GM12801 (cell line): ENCODE data around the gene PITRM1.

Experiments
- CTCF ChIP-seq: IDR thresholded peaks from one replicate; pipeline ENCODE4 v1.5.1; 2011; ENCODE audit warnings: control low read depth; ENCODE audit not compliant: insufficient read length; ENCODE audit errors: extremely low read depth

The PITRM1 gene

GRCh38 chr10:3091921-3092320 lies 80.7 kb downstream of the PITRM1 start:
- TF ChIP-seq CTCF: no peak

- no peak for TF ChIP-seq CTCF
These were observed 81.4 kb downstream of the PITRM1 start for GRCh38 chr10:3090914-3091787.

GRCh38 chr10:3090388-3090787 lies 82.2 kb downstream of the PITRM1 start:
- TF ChIP-seq CTCF: no peak
